ENCODE measurements around the gene AP3S2. TPM values are rescaled to one million over a fixed set of nuclear protein-coding genes. Genes with fewer than 3 reads are reported as not detected.

The AP3S2 gene
- total and polyA plus RNA-seq, 2 experiments from 2014 or later = 9.4 to 93.3 TPM

- Histone ChIP-seq H3K36me3 (ENCODE audit: insufficient read depth) (peaks cover 7% of the 10 kb centered on the region; the same call in 1 of the 2 replicates), H3K4me3 (no peak overlapping the region), H3K9me2 (ENCODE audit: insufficient read depth) (no peaks in the 10 kb centered on the region), H4K20me1 (replicated peaks; ENCODE audit: insufficient read depth) (no peaks in the 10 kb centered on the region), H2AFZ (no peak overlapping the region), H3K4me2 (no peak overlapping the region), H3F3A (replicated peaks; ENCODE audit: low read depth) (no peaks in the 10 kb centered on the region), H3K79me2 (replicated peaks; ENCODE audit: insufficient read depth) (no peaks in the 10 kb centered on the region), H3K27me3 (ENCODE audit: insufficient read depth) (no peaks in the 10 kb centered on the region), H3K27ac (ENCODE audit: low read depth) (no peak overlapping the region), H3K4me1 (ENCODE audit: insufficient read depth) (no peaks in the 10 kb centered on the region)
- DNase-seq (ENCODE audit: low spot score) (no peak), ATAC-seq (no peak)
- peaks cover 19% of the 10 kb centered on the region for H3K36me3 Mint-ChIP-seq (ENCODE audit: low read depth)
- no peak for TF ChIP-seq ETS1 (IDR thresholded peaks at IDR 0.05)
- no peak for TF ChIP-seq CREB1 (CRISPR knock-in tag; IDR thresholded peaks at IDR 0.05; ENCODE audit: low read depth)
- no peak for TF ChIP-seq NANOG (IDR thresholded peaks at IDR 0.05; ENCODE audit: borderline replicate concordance)
- no peak for TF ChIP-seq CTCF (conservative IDR thresholded peaks at IDR 0.05; ENCODE audit: low read depth in 2 of 2)
- no peak for TF ChIP-seq EZH2phosphoT487 (IDR thresholded peaks at IDR 0.05; ENCODE audit: unreplicated experiment)
- TF ChIP-seq ZNF462 (CRISPR knock-in tag; IDR thresholded peaks at IDR 0.05) = no peak
- TF ChIP-seq STAT1 (IDR thresholded peaks at IDR 0.05; ENCODE audit: unreplicated experiment) = no peak
- no peak for TF ChIP-seq REST (IDR thresholded peaks at IDR 0.05; ENCODE audit: unreplicated experiment)
- no peak for TF ChIP-seq ZNF331 (CRISPR knock-in tag; IDR thresholded peaks at IDR 0.05; ENCODE audit: low read depth)
- TF ChIP-seq JUNB (IDR thresholded peaks at IDR 0.05; ENCODE audit: unreplicated experiment) = no peak
- H3K4me3 Mint-ChIP-seq = no peak overlapping the region
- no peaks in the 10 kb centered on the region for H3K9me3 Mint-ChIP-seq
- peaks cover 3% of the 10 kb centered on the region for H3K27me3 Mint-ChIP-seq (ENCODE audit: insufficient read depth, low read depth, poor library complexity)
- no peak overlapping the region for H3K27ac Mint-ChIP-seq
- H3K4me1 Mint-ChIP-seq = no peaks in the 10 kb centered on the region
Observed at GRCh38 chr15:89839167-89839810, 54.5 kb downstream of the AP3S2 start.

Measured in GM23338 (cell line).